H1 (cell line): ENCODE measurements around the gene SLC2A4. TPM values are rescaled to one million over a fixed set of nuclear protein-coding genes. Genes with fewer than 3 reads are reported as not detected.

Source experiments
- CEBPB ChIP-seq: IDR thresholded peaks from 2 replicates; pipeline ENCODE4 v1.6.1; 2012; ENCODE audit warnings: low read depth, low read length
- SUZ12 ChIP-seq: fragments of 200-600 bp; sonication (generic); IDR thresholded peaks from 2 replicates; pipeline ENCODE4 v1.6.1; 2012; ENCODE audit warnings: mild to moderate bottlenecking, inconsistent platforms, low read length, moderate library complexity, mixed read lengths
- polyA plus RNA-seq, 7 experiments: library from polyadenylated mRNA; depleted of rRNA in 3 of 7; stranded (reverse) in 5 of 7; unstranded in 2 of 7; fragments of >200 nt in 5 of 7; fragments of 200-250 nt in 2 of 7; gene quantifications; 1 replicate in 5 of 7; 2 replicates in 1 of 7; 4 replicates in 1 of 7; pipeline versions ENCODE4 v1.2.1 to v1.2.3, GENCODE V29; 2011 to 2013; ENCODE audit warnings: missing spikeins in 2 of 7, mixed read lengths in 2 of 7
- total RNA-seq: library from RNA; stranded (reverse); fragmentation: NEBNext Ultra II Directional; extraction: Animal tissue kit (Norgen Biotek cat#: 25700); gene quantifications from 2 replicates; pipeline ENCODE4 v1.2.1, GENCODE V29; 2021

Gene SLC2A4
- total and polyA plus RNA-seq, 2 of the 8 experiments (the other 6 are each of a cell fraction or from before 2014, with no cell fraction given) = 5.7 to 6.9 TPM

- TF ChIP-seq CEBPB = no peak
- no peak for TF ChIP-seq SUZ12
These were observed 9.2 kb downstream of the SLC2A4 start (continued) for GRCh38 chr17:7290685-7291084.
